Uterus (tissue), 4 donors: Measurements from ENCODE around the gene LINC01488. TPM values are rescaled to one million over a fixed set of nuclear protein-coding genes. Genes with fewer than 3 reads are reported as not detected.

Experiments
- DNase-seq, 2 donors: peaks; one replicate each; pipeline ENCODE4 v3.0.0-alpha.2; 2019 to 2020
- H3K27ac ChIP-seq, 2 donors: fragments of 200-600 bp; sonication (generic); 1 replicate in 1 of 2; 2 replicates in 1 of 2; pipeline ENCODE4 v1.5.1; 2016 to 2018
- H3K27me3 ChIP-seq, 2 donors: fragments of 200-600 bp; sonication (generic); one replicate each; pipeline ENCODE4 v1.5.1; 2018 to 2019; ENCODE audit warnings: control low read depth in 1 of 2
- H3K36me3 ChIP-seq, 2 donors: fragments of 200-600 bp; sonication (generic); one replicate each; pipeline ENCODE4 v1.5.1; 2019; ENCODE audit warnings: control low read depth in 1 of 2
- H3K4me1 ChIP-seq, 2 donors: fragments of 200-600 bp; sonication (generic); one replicate each; pipeline ENCODE4 v1.5.1; 2018 to 2019; ENCODE audit warnings: control low read depth in 1 of 2
- H3K4me3 ChIP-seq, 2 donors: fragments of 200-600 bp; sonication (generic); 1 replicate in 1 of 2; 2 replicates in 1 of 2; pipeline ENCODE4 v1.5.1; 2018 to 2019; ENCODE audit warnings: mild to moderate bottlenecking in 1 of 2
- H3K9me3 ChIP-seq, 2 donors: fragments of 200-600 bp; sonication (generic); one replicate each; pipeline ENCODE4 v1.5.1; 2019; ENCODE audit warnings: control low read depth in 1 of 2
- POLR2A ChIP-seq, 2 donors: fragments of 450-650 bp; IDR thresholded peaks; one replicate each; pipeline ENCODE4 v1.6.1; 2016; ENCODE audit warnings: antibody characterized with exemption in 2 of 2, mild to moderate bottlenecking in 1 of 2, moderate library complexity in 1 of 2
- intact Hi-C: fragments of 100-400 bp; cut with DNase I; formaldehyde crosslinking; loops from one replicate; pipeline ENCODE4 v1.15.1; 2023; ENCODE audit warnings: low total_unique reads
- total RNA-seq, 4 donors: library from RNA; depleted of rRNA in 3 of 4; stranded (reverse); fragments of >200 nt in 3 of 4; gene quantifications; one replicate each; pipeline versions ENCODE4 v1.1.0 to v1.2.4, GENCODE V29; 2014 to 2023
- TF ChIP-seq, protein P1 (sequence below), 4 experiments: fragments of 200-600 bp in 2 of 4; fragments of 450-650 bp in 2 of 4; sonication (generic) in 2 of 4; IDR thresholded peaks; one replicate each; pipeline ENCODE4 v1.5.1; 2016 to 2019; ENCODE audit warnings: antibody characterized with exemption in 4 of 4, mild to moderate bottlenecking in 2 of 4, moderate library complexity in 1 of 4
- donor health status: DM: yes; HTN: yes; CAD: no.

LINC01488 gene
- total RNA-seq, 4 donors from 2014 or later, result not detected

DNA sequence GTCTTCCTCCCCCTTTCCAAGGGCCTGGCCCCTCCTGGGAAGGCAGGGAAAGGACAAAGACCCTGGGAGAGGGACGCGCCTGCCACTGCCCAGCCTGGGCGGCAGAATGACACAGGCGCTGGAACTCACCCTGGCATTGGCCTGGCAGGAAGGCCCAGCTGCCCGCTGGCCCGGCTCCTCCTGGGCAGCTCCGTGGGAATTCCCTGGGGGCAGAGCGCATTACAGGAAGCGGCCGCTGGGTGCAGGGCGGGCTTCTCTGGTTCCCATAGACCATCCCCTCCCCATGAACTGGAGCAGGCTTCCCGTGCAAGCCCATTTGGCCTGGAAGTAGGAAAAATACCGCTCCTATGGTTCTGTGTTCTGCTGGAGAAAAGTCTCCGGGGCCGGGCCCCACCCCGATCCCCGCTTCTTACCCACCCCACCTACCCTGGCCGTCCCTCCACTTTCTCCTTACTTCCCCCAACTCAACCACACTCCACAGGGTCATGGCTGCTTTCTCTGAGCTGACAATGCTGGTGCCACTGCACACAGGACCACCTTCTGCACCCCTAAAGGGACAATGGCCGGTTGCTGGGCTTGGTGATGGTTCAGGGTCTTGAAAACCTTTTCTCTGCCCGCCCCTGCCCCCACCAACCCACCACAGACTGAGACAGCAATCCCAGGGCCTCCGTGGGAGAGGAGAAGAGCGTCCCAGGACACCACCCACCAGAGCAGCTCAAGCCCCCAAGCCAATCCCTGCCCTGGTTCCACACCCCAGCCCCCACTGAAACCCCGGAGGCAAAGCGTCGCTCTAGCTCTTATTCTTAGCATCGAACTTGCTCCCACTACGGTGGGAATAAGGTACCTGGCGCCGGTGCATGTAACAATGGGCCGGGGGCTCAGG is 58.9 kb downstream of the LINC01488 start:
- Histone ChIP-seq H3K27ac (peak overlapping the region in 1 of 2 donors; percentile 46), H3K4me1 (peaks cover 0 to 3% of the 10 kb centered on the region in 2 donors), H3K27me3 (no peaks in the 10 kb centered on the region), H3K9me3 (no peaks in the 10 kb centered on the region), H3K4me3 (no peak overlapping the region), H3K36me3 (no peaks in the 10 kb centered on the region)
- intact Hi-C loops, result no loop called here
- TF ChIP-seq POLR2A (IDR thresholded peaks at IDR 0.05), result no peak
- TF ChIP-seq, protein P1, sequence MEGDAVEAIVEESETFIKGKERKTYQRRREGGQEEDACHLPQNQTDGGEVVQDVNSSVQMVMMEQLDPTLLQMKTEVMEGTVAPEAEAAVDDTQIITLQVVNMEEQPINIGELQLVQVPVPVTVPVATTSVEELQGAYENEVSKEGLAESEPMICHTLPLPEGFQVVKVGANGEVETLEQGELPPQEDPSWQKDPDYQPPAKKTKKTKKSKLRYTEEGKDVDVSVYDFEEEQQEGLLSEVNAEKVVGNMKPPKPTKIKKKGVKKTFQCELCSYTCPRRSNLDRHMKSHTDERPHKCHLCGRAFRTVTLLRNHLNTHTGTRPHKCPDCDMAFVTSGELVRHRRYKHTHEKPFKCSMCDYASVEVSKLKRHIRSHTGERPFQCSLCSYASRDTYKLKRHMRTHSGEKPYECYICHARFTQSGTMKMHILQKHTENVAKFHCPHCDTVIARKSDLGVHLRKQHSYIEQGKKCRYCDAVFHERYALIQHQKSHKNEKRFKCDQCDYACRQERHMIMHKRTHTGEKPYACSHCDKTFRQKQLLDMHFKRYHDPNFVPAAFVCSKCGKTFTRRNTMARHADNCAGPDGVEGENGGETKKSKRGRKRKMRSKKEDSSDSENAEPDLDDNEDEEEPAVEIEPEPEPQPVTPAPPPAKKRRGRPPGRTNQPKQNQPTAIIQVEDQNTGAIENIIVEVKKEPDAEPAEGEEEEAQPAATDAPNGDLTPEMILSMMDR (IDR thresholded peaks at IDR 0.05), result peak in 1 of 4 experiments; percentile 14
- DNase-seq, result peak in 1 of 2 donors; percentile 25

DNA sequence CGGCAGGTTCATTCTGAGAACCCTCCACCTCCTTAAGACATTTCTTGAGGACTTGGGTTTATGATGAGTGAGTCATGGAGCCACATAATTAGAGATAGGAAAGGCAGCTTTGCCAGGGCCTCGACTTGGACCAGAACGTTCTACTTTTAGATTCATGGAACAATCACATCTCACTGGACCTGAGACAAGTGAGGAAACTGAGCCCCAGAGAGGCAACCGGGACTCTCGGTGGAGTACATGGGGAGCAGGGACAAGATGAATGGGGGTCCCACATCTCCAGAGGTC is 59.5 kb downstream of the LINC01488 start:
- Histone ChIP-seq H3K27ac (no peak overlapping the region), H3K4me3 (no peak overlapping the region), H3K9me3 (no peaks in the 10 kb centered on the region), H3K27me3 (no peaks in the 10 kb centered on the region), H3K36me3 (no peaks in the 10 kb centered on the region), H3K4me1 (peaks cover 0 to 3% of the 10 kb centered on the region in 2 donors)
- TF ChIP-seq POLR2A (IDR thresholded peaks at IDR 0.05), result no peak
- TF ChIP-seq, protein P1 (IDR thresholded peaks at IDR 0.05), result no peak
- intact Hi-C loops, result no loop called here
- no peak for DNase-seq

GRCh38 chr11:69541501-69542313 is 60.2 kb downstream of the LINC01488 start:
- no peak overlapping the region for H3K4me3 ChIP-seq
- TF ChIP-seq, protein P1 (IDR thresholded peaks at IDR 0.05), result no peak
- TF ChIP-seq POLR2A (IDR thresholded peaks at IDR 0.05), result no peak
- no peaks in the 10 kb centered on the region for H3K36me3 ChIP-seq
- H3K9me3 ChIP-seq, result no peaks in the 10 kb centered on the region
- intact Hi-C loops, result no loop called here
- no peaks in the 10 kb centered on the region for H3K27me3 ChIP-seq
- no peak for DNase-seq
- H3K4me1 ChIP-seq, result peaks cover 0 to 3% of the 10 kb centered on the region in 2 donors
- no peak overlapping the region for H3K27ac ChIP-seq

- Histone ChIP-seq H3K27ac (no peak overlapping the region), H3K4me3 (no peak overlapping the region), H3K36me3 (no peaks in the 10 kb centered on the region), H3K27me3 (no peaks in the 10 kb centered on the region), H3K4me1 (peaks cover 0 to 3% of the 10 kb centered on the region in 2 donors), H3K9me3 (no peaks in the 10 kb centered on the region)
- no peak for DNase-seq
- intact Hi-C loops, result no loop called here
- TF ChIP-seq, protein P1 (IDR thresholded peaks at IDR 0.05), result no peak
- TF ChIP-seq POLR2A (IDR thresholded peaks at IDR 0.05), result no peak
Observed at GRCh38 chr11:69542314-69543168, 61.1 kb downstream of the LINC01488 start.

Other genes with a start within 250 kb of the LINC01488 start
- 1 to 10 TPM in 1 of 4 donors, under 1 TPM in 1, not detected in 2; 0.35 to 1.4 TPM for gene MYEOV, start 187.5 kb upstream of the LINC01488 start, total RNA-seq
- 10 to 100 TPM in 3 of 4 donors, 1 to 10 TPM in 1; 2.9 to 96.5 (median 20.5) TPM for gene CCND1, start 159.5 kb downstream of the LINC01488 start, total RNA-seq
- 10 to 100 TPM in 2 of 4 donors, 1 to 10 TPM in 2; 4.1 to 30.7 (median 17.4) TPM for gene LTO1, start 193.7 kb downstream of the LINC01488 start, total RNA-seq
- under 1 TPM in 1 of 4 donors, not detected in 3; 0.97 TPM for gene FGF19, start 222.4 kb downstream of the LINC01488 start, total RNA-seq